ENCODE data around the gene ANKIB1.
A peak's percentile ranks its signal among the peaks of the same experiment; 100 is the strongest.
"Not testable (repeated sequence)": the region's sequence is repeated elsewhere in the genome, so short reads cannot be mapped to it uniquely, and the experiment has no call there.

Gene ANKIB1

DNA sequence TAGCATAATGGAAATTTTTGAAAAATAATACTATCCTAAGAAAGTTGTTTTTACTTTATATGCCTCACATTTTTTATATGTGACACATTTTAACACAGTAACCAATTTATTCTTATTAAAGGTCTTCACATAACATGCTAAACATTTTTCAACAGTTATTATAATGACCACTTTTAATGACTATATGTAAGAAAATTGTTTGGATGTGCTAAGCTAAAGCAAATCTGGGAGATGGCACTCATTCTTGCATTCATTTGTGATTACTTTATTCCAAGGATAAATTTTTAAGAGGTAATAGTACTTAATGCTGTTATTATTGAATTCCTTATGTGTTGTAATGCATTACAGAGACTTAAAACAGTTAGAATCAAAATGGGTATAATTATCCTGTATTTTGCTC lies 88.1 kb downstream of the ANKIB1 start:
- DNase-seq, result no peak

DNA sequence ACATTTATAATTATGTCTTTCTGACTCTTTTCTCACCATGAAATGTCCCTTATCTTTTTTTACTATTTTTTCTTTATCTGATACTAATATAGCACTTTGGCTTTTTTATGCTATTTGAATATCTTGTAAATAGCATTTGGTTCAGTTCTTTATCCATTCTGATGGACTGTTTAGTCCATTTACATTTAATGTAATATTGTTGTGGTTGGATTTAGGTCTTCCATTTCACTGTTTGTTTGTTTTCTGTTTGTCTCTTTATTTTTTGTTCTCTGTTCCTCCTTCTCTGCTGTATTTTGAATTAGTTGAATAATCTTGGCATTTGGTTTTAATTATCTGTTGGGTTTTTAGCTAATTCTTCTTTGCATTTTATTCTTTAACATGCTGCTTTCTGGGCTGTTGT lies 89.8 kb downstream of the ANKIB1 start:
- DNase-seq, result no peak

DNA sequence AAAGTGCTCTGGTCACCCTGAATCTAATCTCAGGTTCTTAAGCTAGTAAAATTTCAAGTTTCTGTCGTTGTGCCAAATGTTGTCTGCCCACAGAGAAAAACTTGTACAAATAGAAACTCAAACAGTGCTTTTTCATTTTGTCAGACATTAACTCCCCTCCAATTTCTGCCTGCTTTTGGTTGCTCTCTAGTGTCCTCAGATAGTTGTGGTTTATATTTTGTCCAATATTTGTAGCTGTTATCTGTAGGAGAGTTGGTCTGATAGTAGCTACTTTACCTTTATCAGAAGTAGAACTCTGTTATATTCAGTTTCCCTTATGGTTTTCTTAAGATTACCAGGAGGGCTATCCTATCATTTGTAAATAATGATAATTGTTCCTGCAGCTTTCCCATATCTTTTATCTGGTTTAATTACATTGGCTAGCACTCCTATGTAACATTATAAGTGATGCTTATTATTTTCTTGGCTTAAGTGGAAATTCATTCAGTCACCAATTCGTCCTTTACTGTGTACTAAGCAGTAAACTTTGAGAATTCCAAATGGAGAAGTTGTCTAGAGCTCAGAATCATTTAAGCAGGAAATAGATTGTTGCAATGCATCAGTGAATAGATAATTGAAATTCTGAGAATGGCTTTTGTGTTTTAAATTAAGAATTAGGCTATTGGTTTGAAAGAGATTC lies 91.0 kb downstream of the ANKIB1 start:
- DNase-seq, result peak; percentile 59 to 76

DNA sequence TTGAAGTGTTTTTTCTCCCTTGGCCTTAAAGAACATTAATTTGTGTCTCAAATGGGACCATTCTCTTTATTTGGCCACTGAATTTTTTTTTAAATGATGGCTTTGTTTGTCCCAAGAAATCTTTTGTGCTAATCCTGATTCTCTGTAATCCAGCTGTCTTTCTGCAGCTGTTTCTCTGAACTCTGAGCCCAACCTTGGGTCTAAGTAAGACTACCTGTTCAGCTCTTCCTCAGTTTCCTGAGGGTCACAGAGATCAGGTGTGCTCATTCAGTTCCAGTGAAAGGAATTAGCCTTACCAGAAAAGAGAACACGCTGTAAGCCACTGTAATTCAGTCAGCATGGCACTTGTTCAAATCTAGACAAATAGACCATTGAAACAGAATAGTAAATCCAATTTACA lies 94.2 kb downstream of the ANKIB1 start:
- DNase-seq, result peak; percentile 9 to 18

DNA sequence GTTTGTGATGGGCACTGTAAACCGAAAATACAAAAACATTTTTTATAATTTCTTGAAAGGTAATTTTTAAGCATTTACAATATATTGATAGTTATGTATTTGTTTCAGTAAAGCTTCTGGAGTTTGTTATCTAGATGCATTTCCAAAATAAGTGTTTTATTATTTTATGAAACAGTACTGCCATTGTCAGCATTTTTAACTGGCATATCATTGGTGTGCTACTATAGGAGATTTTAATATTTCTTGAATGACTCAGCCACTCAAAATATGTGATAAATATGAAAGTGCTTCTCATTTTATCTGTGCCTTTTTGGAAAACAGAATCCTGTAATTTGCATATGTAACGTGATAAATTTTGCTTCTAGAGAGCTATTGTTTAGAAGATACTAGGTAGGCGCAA lies 97.9 kb downstream of the ANKIB1 start:
- DNase-seq, result no peak

DNA sequence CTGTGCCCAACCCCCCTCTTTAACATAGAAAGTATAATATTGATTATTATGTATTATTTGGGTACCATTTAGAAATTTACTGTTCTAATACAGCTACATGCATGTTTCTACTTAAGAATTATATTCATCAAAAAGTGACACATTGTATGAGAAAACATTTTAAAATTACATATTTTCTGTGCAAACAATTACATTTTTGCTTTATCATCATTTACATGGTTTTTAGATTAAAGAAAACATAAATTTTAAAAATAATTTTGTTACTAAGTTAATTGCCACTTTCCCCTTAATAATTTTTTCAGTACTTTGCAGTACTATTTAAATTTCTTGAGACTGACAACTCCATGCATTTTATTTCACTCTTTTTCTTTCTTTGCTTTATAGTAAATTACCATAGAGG lies 106.2 kb downstream of the ANKIB1 start:
- no peak for DNase-seq

DNA sequence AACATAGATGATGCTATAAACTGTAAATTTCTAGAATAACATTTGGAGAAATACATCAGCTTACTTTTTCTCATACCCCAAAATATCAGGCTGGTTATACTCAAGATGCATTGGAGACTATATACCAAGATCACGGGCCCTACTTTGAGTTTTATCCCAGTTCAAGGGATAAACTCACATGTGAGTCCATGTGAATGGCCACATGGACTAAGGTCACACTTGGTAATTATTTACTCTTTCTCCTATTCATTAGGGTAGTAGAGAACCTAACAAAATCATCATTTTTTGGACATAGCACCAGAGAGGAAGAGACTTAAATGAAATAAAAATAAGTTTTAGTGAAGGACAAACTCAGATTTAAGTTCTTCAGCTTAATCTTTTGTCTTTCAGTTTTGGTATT lies 108.4 kb downstream of the ANKIB1 start:
- no peak for DNase-seq

DNA sequence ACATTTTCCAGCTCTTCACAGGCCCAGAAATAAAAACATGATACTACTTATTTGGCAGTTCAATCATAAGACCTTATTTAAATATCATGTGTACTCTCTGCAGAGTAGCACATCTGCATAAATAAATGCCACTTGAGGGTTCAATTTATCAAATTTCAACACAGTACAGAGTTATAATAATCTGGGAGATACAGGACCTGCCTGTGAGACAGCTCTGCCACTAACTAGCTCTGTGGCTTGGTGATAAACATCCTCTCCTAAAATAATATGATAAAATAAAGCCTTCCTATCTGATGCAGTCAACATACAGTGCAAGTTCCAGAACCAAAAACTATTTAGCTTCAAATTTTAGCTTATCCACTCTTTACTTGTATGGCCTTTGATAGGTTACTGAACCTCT lies 110.6 kb downstream of the ANKIB1 start:
- DNase-seq, result no peak

DNA sequence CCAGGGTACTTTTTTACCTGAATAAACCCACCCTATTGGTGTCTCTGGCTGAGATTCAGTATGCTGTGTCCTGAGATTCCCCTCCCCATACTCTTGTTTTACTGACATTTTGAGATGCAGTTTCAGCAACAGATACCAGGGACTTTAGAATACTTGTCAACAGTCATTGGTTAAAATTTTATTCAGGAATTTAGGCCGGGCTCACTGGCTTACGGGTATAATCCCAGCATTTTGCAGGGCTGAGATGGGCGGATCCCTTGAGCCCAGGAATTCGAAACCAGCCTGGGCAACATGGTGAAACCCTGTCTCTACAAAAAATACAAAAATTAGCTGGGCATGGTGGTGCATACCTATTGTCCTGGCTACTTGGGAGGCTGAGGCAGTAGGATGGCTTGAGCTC lies 111.5 kb downstream of the ANKIB1 start:
- DNase-seq, result no peak

DNA sequence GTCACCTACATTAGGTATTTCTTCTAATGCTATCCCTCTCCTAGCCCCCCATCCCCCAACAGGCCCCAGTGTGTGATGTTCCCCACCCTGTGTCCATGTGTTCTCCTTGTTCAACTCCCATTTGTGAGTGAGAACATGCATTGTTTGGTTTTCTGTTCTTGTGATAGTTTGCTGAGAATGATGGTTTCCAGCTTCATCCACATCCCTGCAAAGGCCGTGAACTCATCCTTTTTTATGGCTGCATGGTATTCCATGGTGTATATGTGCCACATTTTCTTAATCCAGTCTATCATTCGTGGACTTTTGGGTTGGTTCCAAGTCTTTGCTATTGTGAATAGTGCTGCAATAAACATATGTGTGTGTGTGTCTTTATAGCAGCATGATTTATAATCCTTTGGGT lies 113.4 kb downstream of the ANKIB1 start:
- not testable (repeated sequence) for DNase-seq

DNA sequence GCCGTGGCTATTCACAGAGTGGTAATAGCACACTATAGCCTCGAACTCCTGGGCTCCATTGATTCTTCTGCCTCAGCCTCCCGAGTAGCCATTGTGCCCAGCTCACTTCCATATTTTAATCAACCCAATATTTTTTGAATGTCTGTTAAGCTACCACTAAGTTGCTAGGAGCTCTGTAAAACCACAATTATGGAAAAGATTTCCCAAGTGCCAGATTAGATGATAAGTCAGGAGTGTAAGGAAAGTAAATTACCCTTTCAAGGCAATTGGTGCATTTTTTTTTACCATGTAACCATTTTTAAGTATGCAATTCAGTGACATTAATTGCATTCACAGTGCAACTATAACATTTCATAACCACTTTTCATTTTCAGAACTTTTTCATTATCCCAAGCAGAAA lies 114.0 kb downstream of the ANKIB1 start:
- no peak for DNase-seq

DNA sequence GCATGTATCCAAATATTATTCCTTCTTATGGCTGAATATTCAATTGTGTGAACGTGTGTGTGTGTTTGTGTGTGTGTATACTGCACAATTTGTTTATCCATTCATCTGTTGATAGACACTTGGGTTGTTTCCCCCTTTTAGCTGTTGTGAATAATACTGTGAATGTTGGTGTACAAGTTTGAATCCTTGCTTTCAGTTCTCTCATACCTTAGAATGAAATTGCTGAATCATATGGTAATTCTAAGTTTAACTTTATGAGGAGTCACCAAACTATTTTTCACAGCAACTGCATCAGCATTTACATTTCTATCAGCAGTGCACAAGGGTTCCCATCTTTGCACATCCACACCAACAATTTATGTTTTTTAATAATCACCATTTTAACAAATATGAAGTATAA lies 114.6 kb downstream of the ANKIB1 start:
- no peak for DNase-seq

DNA sequence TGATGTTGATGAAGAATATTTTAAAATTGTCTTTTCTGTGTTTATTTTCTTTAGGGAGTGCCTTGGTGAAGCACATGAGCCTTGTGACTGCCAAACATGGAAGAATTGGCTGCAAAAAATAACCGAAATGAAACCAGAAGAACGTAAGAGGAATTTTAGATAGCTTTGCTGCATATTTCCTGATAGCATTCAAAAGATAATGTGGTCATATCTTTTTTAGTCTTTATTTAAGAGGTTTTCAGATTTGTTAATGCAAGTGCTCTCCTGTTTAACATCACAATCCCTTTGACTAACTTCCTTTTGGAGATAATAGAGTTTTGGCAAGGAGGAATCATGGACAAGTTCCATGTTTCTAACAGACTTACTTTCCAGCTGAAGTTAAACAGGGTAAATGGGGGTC lies 116.4 kb downstream of the ANKIB1 start:
- DNase-seq, result no peak

DNA sequence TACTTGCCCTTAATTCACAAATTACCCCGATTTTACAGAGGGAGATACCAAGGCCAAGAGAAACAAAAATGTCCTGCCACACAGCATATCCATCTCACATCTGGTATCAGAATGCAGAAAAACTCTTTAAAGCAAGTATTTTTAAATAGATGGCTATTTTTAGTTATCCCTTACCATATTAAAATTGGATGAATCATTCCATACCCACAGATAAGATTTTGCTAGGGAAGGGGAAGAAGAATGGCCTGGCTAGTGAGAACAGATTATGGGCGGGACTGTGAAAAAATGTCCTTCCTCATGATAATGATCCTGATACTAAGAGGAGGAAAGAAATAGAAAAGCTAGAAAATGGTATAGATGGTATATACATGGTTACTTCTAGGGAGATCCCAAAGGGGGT lies 121.0 kb downstream of the ANKIB1 start:
- DNase-seq, result no peak

DNA sequence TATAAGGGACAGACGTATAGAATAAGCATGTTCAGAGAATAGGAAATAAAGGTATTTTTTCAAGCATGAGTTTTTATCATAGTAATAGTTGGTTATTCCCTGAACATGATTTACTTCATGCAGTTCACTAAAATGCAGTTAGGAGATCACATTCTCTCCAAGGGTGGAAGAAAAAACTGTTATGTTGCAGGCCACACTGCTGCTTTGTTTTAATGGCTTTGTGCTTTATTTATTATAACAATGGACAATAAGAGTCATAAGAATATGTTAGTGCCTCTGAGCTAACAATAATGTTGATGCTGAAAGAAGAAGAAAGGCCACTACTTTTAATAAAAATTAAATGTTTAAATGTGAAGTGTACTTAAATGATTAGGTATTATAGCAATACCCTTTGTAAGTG lies 123.0 kb downstream of the ANKIB1 start:
- no peak for DNase-seq

DNA sequence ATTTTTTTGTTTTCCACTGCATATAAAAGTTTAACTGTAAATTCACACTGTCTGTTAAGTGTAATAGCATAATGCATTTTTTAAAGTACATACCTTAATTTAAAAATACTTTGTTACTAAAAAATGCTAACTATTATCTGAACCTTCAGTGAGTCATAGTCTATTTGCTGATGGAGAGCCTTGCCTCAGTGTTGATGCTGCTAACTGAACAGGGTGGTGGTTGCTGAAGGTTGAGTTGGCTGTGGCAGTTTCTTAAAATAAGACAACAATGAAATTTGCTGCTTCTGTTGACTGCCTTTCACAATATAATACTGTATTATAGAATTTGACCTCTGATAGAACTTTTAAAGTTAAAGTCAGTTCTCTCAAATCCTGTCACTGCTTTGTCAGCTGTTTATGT lies 129.2 kb downstream of the ANKIB1 start:
- no peak for DNase-seq

DNA sequence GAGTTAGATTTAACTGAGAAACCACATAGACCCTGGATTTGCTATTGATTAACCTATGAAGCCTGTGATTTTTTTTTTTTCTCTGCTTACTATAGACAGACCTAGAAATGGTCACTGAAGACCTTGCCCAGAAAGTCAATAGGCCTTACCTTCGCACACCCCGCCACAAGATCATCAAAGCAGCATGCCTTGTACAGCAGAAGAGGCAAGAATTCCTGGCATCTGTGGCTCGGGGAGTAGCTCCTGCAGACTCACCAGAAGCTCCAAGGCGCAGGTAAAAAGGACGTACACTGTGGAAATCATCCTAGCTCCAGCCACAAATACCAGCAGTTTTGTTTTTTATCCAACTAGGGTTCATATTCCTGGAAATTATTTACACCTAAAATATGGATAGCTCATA lies 145.3 kb downstream of the ANKIB1 start:
- DNase-seq, result no peak

DNA sequence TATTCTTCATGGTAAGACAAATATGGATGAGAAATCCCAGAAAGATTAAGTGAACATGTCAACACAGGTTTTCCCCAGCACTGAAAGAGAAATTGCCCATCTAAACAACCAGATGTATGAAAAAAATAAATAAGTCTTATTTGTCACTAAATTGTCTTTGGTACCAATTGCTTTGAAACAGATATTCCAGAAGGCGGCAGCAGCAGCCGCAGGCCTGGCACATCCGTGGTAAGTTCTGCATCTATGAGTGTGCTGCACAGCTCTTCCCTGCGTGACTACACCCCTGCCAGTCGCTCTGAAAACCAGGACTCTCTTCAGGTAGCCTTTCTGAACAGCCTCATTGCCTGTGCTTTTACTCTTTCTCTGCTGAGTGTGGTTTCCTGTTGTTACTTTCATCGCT lies 151.8 kb downstream of the ANKIB1 start:
- DNase-seq, result no peak

DNA sequence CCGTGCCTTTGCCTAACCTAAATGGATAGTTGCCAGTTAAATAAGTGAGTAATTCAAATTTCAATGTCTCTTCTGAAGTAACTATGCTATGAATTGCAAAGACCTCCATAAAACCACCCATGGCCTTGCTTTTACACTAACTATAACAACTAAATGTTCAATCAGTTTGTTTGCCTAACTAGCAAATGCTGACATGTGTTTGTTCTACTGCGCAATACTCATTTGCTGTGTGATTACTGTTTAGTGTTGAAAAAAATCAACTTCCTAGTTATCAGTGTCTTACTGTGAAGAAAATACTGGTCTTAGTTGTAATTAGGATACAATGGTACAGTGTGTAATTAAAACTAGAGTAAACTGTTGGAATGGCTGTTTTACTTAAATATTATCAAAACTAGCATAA lies 154.2 kb downstream of the ANKIB1 start:
- DNase-seq, result peak; percentile 20 to 43

DNA sequence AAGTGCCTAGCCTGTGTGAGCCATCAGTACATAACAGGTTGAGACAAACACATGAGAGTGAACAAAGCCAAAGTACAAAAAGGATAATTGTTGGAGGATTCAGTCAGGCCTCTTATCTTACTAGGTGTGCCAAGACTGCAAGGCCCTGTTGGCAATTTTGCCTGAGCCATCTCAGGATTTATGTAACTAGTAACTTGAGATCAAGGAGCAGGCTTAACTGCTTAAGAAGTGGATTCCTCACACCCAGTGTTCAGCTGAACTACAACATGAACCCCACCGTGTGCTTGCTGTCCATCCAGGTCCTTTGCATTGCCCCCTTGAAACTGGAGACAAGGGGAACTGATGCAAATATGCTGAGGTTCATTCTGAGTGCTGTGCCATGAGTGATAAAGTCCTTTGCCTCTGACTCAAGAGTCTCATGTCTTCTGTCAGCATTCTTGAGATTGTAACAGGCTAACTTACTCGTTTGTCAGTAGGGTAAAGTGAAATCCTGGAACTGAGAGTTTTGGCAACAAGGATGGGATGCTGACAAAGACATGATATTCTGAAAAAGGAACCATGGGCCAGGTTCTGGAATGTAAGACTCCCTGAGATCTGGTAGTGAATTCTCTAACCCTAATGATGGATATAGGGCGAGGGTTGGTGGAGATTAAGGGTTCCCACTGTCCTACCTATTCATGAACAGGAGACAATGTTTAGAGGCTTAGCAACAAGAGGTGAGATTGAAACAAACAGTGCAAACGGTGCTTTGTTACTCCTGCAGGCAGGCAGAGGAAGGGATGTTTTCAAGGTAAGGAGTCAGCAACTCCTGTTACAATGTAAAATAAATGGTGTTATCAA lies 157.4 kb downstream of the ANKIB1 start:
- DNase-seq, result no peak

DNA sequence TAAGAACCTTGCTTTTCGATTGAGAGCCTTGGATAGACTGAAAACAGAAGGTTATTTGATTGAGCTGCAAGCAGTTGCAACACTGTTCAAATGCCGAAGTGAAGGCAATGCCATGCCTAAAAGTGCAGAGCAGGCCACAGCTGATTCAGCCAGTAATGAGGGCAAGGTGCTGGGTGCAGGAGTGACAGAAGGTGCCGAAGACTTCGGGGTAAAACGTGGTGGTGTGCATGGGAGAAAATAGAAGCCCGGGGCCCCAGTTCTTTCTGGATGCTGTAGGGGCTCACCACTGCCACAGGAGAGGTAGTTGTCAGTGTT lies 157.9 kb downstream of the ANKIB1 start:
- DNase-seq, result no peak

DNA sequence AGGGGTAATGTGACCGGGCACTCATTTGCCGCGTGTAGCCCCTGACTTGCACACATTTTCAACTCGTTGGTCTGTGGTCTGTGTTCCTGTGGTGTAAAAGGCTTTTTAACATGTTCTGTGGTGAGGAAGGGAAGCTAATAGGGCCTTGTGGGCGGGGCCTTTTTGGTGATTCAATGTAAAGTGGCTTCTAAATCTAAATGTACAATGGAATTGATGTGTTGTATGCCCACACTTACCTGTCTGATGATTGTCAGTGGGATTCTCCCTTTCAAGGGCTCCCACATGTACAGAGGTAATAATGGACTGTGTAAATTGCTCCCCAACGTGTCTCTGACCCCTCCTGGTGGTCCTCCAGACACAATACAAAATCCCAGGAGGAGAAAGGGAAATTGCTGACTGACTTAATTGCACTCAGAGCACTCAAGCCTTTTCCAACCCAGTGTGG lies 158.4 kb downstream of the ANKIB1 start:
- no peak for DNase-seq

DNA sequence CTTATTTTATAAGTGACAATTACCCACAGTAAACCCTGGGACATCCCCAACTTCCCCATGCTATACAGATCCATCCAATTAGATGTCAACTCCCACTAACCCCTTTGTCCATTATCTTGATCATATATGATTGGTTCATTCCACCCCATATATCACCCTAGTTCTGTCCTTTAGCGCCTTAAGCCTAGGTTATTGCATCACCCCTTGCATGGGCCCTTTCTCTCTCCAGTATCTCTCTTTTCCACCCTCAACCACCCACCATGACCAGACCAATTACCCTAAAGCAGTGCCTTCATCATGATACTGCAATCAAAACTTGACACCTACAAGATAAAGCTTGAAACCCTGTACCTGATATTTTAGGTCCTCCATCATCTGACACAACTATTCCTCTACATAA lies 163.6 kb downstream of the ANKIB1 start:
- DNase-seq, result no peak

DNA sequence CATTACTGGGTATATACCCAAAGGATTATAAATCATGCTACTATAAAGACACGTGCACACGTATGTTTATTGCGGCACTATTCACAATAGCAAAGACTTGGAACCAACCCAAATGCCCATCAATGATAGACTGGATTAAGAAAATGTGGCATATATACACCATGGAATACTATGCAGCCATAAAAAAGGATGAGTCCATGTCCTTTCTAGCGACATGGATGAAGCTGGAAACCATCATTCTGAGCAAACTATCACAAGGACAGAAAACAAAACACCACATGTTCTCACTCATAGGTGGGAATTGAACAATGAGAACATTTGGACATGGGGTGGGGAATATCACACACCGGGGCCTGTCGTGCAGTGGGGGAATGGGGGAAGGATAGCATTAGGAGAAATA lies 164.4 kb downstream of the ANKIB1 start:
- not testable (repeated sequence) for DNase-seq

DNA sequence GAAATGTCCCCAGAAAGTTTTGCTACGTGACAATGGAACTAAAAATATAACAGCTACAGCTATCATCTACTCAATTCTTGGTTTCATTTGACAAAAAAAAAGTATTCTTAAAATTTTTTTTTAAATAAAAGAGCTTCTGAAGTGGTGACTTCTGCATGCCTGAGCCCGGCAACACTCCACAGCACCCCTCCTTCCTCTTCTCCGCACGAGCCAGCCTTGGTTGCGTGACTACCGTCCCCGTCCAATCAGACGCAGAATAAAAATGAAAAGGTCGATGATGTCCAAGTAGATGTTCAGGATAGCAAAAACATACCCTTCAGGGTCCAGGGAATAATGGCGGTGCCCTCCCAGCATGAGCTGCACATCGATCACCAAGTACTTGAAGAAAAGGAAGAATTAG lies 167.0 kb downstream of the ANKIB1 start:
- DNase-seq, result no peak
